HK-2 (cell line): ENCODE data around the gene FRYL.
"Not testable (repeated sequence)": the region's sequence is repeated elsewhere in the genome, so short reads cannot be mapped to it uniquely, and the experiment has no call there.

Experiments
- DNase-seq: peaks from one replicate; pipeline ENCODE4 v3.0.0-alpha.2; 2018; ENCODE audit not compliant: unreplicated experiment

Gene FRYL

GRCh38 chr4:48698029-48698971 is 81.8 kb downstream of the FRYL start:
- DNase-seq = peak; percentile 60

GRCh38 chr4:48697516-48697915 is 82.6 kb downstream of the FRYL start:
- DNase-seq = not testable (repeated sequence)

GRCh38 chr4:48694824-48695223 is 85.3 kb downstream of the FRYL start:
- no peak for DNase-seq

GRCh38 chr4:48693856-48694574 is 86.1 kb downstream of the FRYL start:
- no peak for DNase-seq

GRCh38 chr4:48692897-48693296 is 87.2 kb downstream of the FRYL start:
- no peak for DNase-seq

GRCh38 chr4:48692044-48692443 is 88.0 kb downstream of the FRYL start:
- no peak for DNase-seq

GRCh38 chr4:48688953-48689352 is 91.1 kb downstream of the FRYL start:
- DNase-seq = no peak

GRCh38 chr4:48687313-48688051 is 92.6 kb downstream of the FRYL start:
- DNase-seq = no peak

- DNase-seq = no peak
Measured at GRCh38 chr4:48686369-48686768, 93.7 kb downstream of the FRYL start.

- no peak for DNase-seq
Measured at GRCh38 chr4:48683784-48684666, 96.1 kb downstream of the FRYL start.

GRCh38 chr4:48682870-48683269 is 97.2 kb downstream of the FRYL start:
- not testable (repeated sequence) for DNase-seq

GRCh38 chr4:48681856-48682255 is 98.2 kb downstream of the FRYL start:
- no peak for DNase-seq

- no peak for DNase-seq
Measured at GRCh38 chr4:48680848-48681568, 99.1 kb downstream of the FRYL start.

- DNase-seq = no peak
Measured at GRCh38 chr4:48673537-48673936, 106.5 kb downstream of the FRYL start.

GRCh38 chr4:48670587-48670986 is 109.5 kb downstream of the FRYL start:
- DNase-seq = no peak

GRCh38 chr4:48669086-48669485 is 111.0 kb downstream of the FRYL start:
- DNase-seq = no peak

GRCh38 chr4:48668254-48669017 is 111.6 kb downstream of the FRYL start:
- no peak for DNase-seq

GRCh38 chr4:48667148-48667547 is 112.9 kb downstream of the FRYL start:
- DNase-seq = no peak

- no peak for DNase-seq
Measured at GRCh38 chr4:48665555-48666186, 114.4 kb downstream of the FRYL start.
